Panc1 (cell line): Measurements from ENCODE around the gene MRGPRF. TPM values are rescaled to one million over a fixed set of nuclear protein-coding genes. Genes with fewer than 3 reads are reported as not detected.

Source experiments
- ATAC-seq: fragments of 200-7000 bp; cut with Tn5 transposase; 2 replicates; pipeline ENCODE4 v1.9.1; 2020; ENCODE audit warnings: mild to moderate bottlenecking, moderate library complexity
- BruUV-seq: library from RNA; stranded (reverse); fragments of 400-500 nt; replicated peaks from 2 replicates; lab custom pipeline; 2021; lab: Mats Ljungman, UMichigan
- CTCF ChIA-PET: fragments of 300-600 bp; sonication (Branson Sonifier 250); formaldehyde crosslinking; loops from one replicate; lab custom pipeline; 2022; ENCODE audit warnings: antibody characterized with exemption; lab: Charles Lee
- POLR2A ChIA-PET: fragments of 300-600 bp; sonication (Branson Sonifier 250); formaldehyde crosslinking; loops from one replicate; lab custom pipeline; 2022; ENCODE audit warnings: antibody characterized with exemption; lab: Charles Lee
- DNase-seq: peaks from one replicate; pipeline ENCODE4 v3.0.0-alpha.2; 2010; ENCODE audit warnings: low read depth, low spot score
- H3K27ac ChIP-seq: 2 replicates; pipeline ENCODE4 v1.5.1; 2011; ENCODE audit warnings: mild to moderate bottlenecking, low read length, inconsistent platforms
- H3K27me3 ChIP-seq: fragments of 200-500 bp; sonication (Bioruptor generic); 2 replicates; pipeline ENCODE4 v1.6.0; 2014; ENCODE audit warnings: low read length, inconsistent platforms; ENCODE audit not compliant: control insufficient read depth, insufficient read depth
- H3K36me3 ChIP-seq: fragments of 200-500 bp; sonication (Bioruptor generic); 2 replicates; pipeline ENCODE4 v1.5.1; 2014; ENCODE audit warnings: inconsistent platforms, mild to moderate bottlenecking, low read length, moderate library complexity; ENCODE audit not compliant: control insufficient read depth, insufficient read depth
- H3K4me1 ChIP-seq: 2 replicates; pipeline ENCODE4 v1.5.1; 2011; ENCODE audit warnings: inconsistent platforms, mild to moderate bottlenecking, low read length, moderate library complexity; ENCODE audit not compliant: control insufficient read depth, insufficient read depth
- H3K4me3 ChIP-seq, 2 experiments: 2 replicates each; pipeline ENCODE4 v1.5.1; 2011 to 2012; ENCODE audit warnings: low read depth in 2 of 2, low read length in 2 of 2, mild to moderate bottlenecking in 2 of 2, inconsistent platforms in 1 of 2, moderate library complexity in 1 of 2
- H3K9me3 ChIP-seq: fragments of 200-500 bp; sonication (Bioruptor generic); 2 replicates; pipeline ENCODE4 v1.5.1; 2014; ENCODE audit warnings: low read depth, mild to moderate bottlenecking, inconsistent platforms, low read length, moderate library complexity; ENCODE audit not compliant: control insufficient read depth, insufficient read depth
- POLR2AphosphoS5 ChIP-seq: IDR thresholded peaks from 2 replicates; pipeline ENCODE4 v1.6.1; 2012; ENCODE audit warnings: mild to moderate bottlenecking, low read depth, low read length, moderate library complexity
- SIN3A ChIP-seq: IDR thresholded peaks from 2 replicates; pipeline ENCODE4 v1.6.1; 2012; ENCODE audit warnings: low read depth, mild to moderate bottlenecking, low read length, moderate library complexity, borderline replicate concordance; ENCODE audit not compliant: insufficient read depth
- TCF7L2 ChIP-seq: IDR thresholded peaks from 2 replicates; pipeline ENCODE4 v1.6.1; 2011; ENCODE audit warnings: mild to moderate bottlenecking, low read depth, low read length, inconsistent platforms
- in situ Hi-C: cut with HindIII; loops from 2 replicates; pipeline ENCODE4 v1.10.0; 2016; ENCODE audit warnings: low sequenced_read_pairs, low pct_unique_long_range_greater_than_20kb
- intact Hi-C: fragments of 100-400 bp; cut with micrococcal nuclease; formaldehyde crosslinking; loops from one replicate; pipeline ENCODE4 v1.10.0; 2022; ENCODE audit not compliant: unreplicated experiment
- total RNA-seq: library from RNA; stranded (reverse); gene quantifications from one replicate; pipeline ENCODE4 v1.2.1, GENCODE V29; 2021; ENCODE audit not compliant: unreplicated experiment
- TF ChIP-seq, protein P1 (sequence below), 2 experiments: IDR thresholded peaks; 2 replicates each; pipeline ENCODE4 v1.6.1; 2011 to 2012; ENCODE audit warnings: low read depth in 2 of 2, control low read depth in 1 of 2, low read length in 1 of 2, mild to moderate bottlenecking in 1 of 2, moderate library complexity in 1 of 2; ENCODE audit not compliant: insufficient read depth in 1 of 2
- TF ChIP-seq, protein P2 (sequence below): fragments of 450-650 bp; IDR thresholded peaks from 2 replicates; pipeline ENCODE4 v1.5.1; 2017; ENCODE audit warnings: mild to moderate bottlenecking

Gene MRGPRF
- total RNA-seq, 1 experiment from 2014 or later: 0.36 TPM

DNA sequence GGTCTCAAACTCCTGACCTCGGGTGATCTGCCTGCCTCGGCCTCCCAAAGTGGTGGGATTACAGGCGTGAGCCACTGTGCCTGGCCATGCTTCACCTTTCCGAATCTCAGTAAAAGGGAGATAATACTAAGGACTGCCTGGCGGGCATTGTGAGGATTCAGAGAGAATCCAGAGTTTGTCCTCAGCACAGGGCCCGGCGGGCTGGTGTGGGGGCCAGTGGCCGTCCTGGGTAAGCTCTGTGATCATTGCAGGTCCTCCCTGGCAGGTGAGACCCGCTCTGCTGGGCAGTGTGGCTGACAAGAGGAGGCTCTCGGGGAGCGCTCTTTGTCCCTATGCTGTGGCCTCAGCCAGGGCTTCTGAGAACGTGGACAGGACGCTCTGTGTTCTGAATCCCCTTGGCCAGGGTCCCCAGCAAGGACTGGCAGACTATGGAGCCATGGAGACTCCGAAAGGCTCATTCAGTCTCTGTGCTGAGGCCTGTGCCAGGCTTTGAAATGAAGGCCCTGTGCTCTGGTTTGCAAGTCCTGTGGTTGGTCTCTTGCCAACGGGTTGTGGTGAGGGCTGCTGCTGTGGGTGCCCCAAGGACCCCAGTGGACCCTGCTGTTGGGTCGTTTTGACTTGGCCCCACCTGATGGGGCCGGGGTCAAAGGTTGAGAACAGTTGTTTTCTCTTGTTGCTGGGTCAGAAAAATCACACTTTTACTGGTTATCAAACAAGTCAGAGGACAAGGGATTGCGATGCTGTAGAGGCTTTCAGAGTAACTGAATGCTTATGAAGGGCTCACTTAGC, 37.7 kb upstream of the MRGPRF start:
- no peak overlapping the region for H3K27ac ChIP-seq
- H3K4me3 ChIP-seq: no peak overlapping the region
- intact Hi-C loops (no loop called here), in situ Hi-C loops (no loop called here)
- ATAC-seq (no peak), DNase-seq (no peak)
- TF ChIP-seq POLR2AphosphoS5 (no peak), SIN3A (no peak), TCF7L2 (no peak)
- TF ChIP-seq, protein P1, sequence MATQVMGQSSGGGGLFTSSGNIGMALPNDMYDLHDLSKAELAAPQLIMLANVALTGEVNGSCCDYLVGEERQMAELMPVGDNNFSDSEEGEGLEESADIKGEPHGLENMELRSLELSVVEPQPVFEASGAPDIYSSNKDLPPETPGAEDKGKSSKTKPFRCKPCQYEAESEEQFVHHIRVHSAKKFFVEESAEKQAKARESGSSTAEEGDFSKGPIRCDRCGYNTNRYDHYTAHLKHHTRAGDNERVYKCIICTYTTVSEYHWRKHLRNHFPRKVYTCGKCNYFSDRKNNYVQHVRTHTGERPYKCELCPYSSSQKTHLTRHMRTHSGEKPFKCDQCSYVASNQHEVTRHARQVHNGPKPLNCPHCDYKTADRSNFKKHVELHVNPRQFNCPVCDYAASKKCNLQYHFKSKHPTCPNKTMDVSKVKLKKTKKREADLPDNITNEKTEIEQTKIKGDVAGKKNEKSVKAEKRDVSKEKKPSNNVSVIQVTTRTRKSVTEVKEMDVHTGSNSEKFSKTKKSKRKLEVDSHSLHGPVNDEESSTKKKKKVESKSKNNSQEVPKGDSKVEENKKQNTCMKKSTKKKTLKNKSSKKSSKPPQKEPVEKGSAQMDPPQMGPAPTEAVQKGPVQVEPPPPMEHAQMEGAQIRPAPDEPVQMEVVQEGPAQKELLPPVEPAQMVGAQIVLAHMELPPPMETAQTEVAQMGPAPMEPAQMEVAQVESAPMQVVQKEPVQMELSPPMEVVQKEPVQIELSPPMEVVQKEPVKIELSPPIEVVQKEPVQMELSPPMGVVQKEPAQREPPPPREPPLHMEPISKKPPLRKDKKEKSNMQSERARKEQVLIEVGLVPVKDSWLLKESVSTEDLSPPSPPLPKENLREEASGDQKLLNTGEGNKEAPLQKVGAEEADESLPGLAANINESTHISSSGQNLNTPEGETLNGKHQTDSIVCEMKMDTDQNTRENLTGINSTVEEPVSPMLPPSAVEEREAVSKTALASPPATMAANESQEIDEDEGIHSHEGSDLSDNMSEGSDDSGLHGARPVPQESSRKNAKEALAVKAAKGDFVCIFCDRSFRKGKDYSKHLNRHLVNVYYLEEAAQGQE (IDR thresholded peaks at IDR 0.05; ENCODE audit: insufficient read depth in 1 of 2, low read depth in 2 of 2, low read length in 1 of 2): no peak
- TF ChIP-seq, protein P2, sequence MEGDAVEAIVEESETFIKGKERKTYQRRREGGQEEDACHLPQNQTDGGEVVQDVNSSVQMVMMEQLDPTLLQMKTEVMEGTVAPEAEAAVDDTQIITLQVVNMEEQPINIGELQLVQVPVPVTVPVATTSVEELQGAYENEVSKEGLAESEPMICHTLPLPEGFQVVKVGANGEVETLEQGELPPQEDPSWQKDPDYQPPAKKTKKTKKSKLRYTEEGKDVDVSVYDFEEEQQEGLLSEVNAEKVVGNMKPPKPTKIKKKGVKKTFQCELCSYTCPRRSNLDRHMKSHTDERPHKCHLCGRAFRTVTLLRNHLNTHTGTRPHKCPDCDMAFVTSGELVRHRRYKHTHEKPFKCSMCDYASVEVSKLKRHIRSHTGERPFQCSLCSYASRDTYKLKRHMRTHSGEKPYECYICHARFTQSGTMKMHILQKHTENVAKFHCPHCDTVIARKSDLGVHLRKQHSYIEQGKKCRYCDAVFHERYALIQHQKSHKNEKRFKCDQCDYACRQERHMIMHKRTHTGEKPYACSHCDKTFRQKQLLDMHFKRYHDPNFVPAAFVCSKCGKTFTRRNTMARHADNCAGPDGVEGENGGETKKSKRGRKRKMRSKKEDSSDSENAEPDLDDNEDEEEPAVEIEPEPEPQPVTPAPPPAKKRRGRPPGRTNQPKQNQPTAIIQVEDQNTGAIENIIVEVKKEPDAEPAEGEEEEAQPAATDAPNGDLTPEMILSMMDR: no peak
- H3K36me3 ChIP-seq: no peaks in the 10 kb centered on the region; the same call in 1 of the 2 replicates
- ChIA-PET POLR2A (no interaction called here), CTCF (no interaction called here)
- H3K9me3 ChIP-seq: no peaks in the 10 kb centered on the region
- H3K27me3 ChIP-seq: no peaks in the 10 kb centered on the region
- H3K4me1 ChIP-seq: peaks cover 30% of the 10 kb centered on the region
- no TSS peak for BruUV-seq

DNA sequence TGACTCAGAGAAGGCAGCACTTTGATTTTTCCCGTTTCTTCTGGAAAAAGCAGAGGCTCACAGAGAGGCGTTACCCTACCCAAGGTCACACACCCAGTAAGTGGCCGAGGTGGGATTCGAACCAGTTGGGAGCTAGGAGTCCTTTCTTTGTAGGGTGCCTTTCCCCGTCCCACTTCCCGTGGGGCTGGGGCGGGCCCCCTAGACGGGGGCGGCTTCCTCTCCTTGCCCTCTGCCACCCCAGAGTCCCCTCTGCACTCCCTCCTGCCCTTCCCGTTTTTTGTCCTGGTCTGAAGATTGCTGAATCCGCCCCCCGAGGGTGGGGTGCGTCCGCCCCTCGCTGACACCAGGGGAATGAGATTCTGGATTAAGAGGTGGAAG, 36.4 kb upstream of the MRGPRF start:
- intact Hi-C loops (no loop called here), in situ Hi-C loops (no loop called here)
- Histone ChIP-seq H3K27ac (peak overlapping the region; percentile 87), H3K4me1 (peaks cover 32% of the 10 kb centered on the region), H3K36me3 (no peaks in the 10 kb centered on the region; the same call in 1 of the 2 replicates), H3K9me3 (no peaks in the 10 kb centered on the region), H3K4me3 (peak overlapping the region; percentile 72 to 86), H3K27me3 (no peaks in the 10 kb centered on the region)
- DNase-seq: no peak
- ATAC-seq: no peak
- BruUV-seq: no TSS peak
- TF ChIP-seq SIN3A (no peak), TCF7L2 (no peak), POLR2AphosphoS5 (no peak)
- TF ChIP-seq, protein P1 (IDR thresholded peaks at IDR 0.05; ENCODE audit: insufficient read depth in 1 of 2, low read depth in 2 of 2, low read length in 1 of 2): no peak
- TF ChIP-seq, protein P2: no peak
- ChIA-PET POLR2A (interaction anchor here (1.1 kb wide), 1 partner anchor 448 kb away, joined by 3 read pairs; no protein-coding TSS in a partner anchor), CTCF (no interaction called here)
